B cell (primary cell): Measurements from ENCODE around the gene PTPRN2.

Experiments
- CTCF ChIP-seq: fragments of 200-600 bp; IDR thresholded peaks from one replicate; pipeline ENCODE4 v1.8.0; 2022; ENCODE audit warnings: antibody characterized with exemption, mild to moderate bottlenecking
- EZH2 ChIP-seq: IDR thresholded peaks from 2 replicates; pipeline ENCODE4 v1.6.1; 2012; ENCODE audit warnings: borderline replicate concordance, low read depth, mild to moderate bottlenecking, moderate library complexity, low read length; ENCODE audit not compliant: insufficient read depth, poor library complexity, severe bottlenecking

- TF ChIP-seq CTCF = no peak
- TF ChIP-seq EZH2 = no peak
These were observed 484.7 kb downstream of the PTPRN2 start for GRCh38 chr7:158102897-158103296.
